C4-2B (cell line): ENCODE results near the gene SCAPER.

ENCODE experiments used
- H3K27ac ChIP-seq: fragments of 450-650 bp; 2 replicates; pipeline ENCODE4 v1.5.1; 2017
- ZFX ChIP-seq: fragments of 450-650 bp; IDR thresholded peaks from 2 replicates; pipeline ENCODE4 v1.6.1; 2017
- TF ChIP-seq, protein P1 (sequence below): fragments of 450-650 bp; conservative IDR thresholded peaks from 2 replicates; pipeline ENCODE4 v1.5.1; 2017; ENCODE audit warnings: mild to moderate bottlenecking

Gene SCAPER

DNA sequence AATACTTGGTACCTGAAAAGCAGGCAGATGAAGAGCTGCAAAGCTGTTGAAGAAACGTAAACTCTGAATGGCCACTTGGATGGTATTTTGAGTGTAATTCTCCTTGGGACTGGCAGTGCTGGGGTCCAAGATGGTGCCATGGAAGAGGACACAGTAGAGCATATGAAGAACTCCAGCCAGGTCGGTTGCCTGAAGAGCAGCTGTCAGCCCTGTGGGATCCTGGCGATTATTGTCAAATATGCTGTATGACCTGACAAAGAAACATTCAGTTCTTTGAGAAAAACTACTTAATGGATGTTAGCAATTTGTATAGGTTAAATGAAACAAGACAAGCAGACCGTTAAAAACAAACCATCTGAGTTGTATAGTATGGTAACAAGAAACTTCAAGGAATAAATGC lies 523.8 kb downstream of the SCAPER start:
- H3K27ac ChIP-seq: no peak overlapping the region
- TF ChIP-seq, protein P1, sequence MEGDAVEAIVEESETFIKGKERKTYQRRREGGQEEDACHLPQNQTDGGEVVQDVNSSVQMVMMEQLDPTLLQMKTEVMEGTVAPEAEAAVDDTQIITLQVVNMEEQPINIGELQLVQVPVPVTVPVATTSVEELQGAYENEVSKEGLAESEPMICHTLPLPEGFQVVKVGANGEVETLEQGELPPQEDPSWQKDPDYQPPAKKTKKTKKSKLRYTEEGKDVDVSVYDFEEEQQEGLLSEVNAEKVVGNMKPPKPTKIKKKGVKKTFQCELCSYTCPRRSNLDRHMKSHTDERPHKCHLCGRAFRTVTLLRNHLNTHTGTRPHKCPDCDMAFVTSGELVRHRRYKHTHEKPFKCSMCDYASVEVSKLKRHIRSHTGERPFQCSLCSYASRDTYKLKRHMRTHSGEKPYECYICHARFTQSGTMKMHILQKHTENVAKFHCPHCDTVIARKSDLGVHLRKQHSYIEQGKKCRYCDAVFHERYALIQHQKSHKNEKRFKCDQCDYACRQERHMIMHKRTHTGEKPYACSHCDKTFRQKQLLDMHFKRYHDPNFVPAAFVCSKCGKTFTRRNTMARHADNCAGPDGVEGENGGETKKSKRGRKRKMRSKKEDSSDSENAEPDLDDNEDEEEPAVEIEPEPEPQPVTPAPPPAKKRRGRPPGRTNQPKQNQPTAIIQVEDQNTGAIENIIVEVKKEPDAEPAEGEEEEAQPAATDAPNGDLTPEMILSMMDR: no peak
- no peak for TF ChIP-seq ZFX

DNA sequence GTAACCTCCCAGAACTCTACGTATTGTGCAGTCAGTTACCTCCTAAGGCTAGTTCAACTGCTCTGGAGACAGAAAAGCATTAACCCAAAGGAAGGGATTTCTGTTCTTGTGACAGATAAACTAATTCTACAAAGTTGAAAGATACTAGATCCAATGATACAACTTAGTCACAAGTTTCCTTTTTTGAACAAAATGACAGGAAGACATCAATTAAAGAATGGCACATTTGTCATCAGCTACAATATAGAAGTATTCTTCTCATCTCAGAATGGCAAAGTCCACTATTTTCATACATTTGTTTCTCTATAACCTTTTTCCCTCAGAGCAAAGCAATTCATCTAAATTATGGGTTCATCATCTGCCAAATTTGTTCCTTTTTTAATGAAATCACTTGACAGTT lies 524.9 kb downstream of the SCAPER start:
- no peak overlapping the region for H3K27ac ChIP-seq
- no peak for TF ChIP-seq ZFX
- TF ChIP-seq, protein P1: no peak

DNA sequence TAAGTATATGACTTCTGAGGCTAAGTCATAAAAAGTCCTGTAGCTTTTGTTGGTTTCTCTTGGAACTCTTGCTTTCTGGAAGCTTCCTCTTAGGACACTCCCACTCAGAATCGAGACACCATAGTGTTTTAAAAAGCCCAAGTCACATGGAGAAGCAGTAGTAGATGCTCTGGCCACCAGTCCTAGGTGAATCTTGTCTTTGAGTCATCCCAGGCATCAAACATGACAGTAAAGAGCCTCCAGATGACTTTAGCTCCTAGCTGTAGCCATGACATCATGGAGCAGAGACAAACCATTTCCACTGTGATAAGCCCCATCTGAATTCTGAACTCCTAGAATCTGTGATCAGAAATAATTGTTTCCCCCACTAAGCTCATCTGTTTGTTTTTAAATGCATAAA lies 526.4 kb downstream of the SCAPER start:
- no peak overlapping the region for H3K27ac ChIP-seq
- TF ChIP-seq, protein P1: no peak
- no peak for TF ChIP-seq ZFX

DNA sequence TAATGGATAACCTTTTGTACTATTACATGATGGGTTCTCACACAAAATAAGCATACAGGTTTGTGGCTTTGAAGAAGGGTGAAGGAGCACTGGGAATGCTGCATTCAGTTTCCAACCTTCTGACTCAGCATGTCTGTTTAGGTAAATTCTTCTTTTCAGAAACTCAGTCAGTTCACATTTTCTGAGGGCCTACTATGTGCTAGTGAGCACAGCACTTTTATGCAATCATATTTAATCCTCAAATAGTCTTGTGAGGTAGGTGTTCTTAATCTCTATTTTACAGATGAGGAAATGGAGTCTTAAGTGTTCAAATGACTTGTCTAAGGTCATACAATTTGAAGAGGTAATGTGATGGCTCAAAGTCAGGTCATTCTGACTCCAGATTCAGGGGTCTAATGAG lies 527.4 kb downstream of the SCAPER start:
- TF ChIP-seq, protein P1: no peak
- no peak for TF ChIP-seq ZFX
- H3K27ac ChIP-seq: no peak overlapping the region

DNA sequence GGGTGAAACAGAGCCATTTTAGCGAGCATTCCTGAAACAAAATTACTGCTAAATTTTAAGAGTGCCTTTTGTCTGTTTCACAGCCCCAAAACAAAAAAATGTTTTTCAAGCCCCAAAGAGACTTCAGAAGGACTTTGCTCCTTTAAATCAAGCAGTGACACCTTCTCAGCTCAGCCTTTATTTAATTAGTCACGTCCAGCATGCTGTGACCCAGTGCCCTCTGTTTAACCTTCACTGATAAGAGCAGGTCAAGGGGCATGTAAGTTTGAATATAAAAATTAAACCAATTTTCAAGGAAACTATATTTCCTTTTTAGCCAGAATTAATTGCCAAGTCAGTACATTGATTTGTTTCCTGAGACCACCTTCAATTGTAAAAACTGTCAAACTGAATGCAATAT lies 527.9 kb downstream of the SCAPER start:
- no peak overlapping the region for H3K27ac ChIP-seq
- no peak for TF ChIP-seq ZFX
- TF ChIP-seq, protein P1: no peak

DNA sequence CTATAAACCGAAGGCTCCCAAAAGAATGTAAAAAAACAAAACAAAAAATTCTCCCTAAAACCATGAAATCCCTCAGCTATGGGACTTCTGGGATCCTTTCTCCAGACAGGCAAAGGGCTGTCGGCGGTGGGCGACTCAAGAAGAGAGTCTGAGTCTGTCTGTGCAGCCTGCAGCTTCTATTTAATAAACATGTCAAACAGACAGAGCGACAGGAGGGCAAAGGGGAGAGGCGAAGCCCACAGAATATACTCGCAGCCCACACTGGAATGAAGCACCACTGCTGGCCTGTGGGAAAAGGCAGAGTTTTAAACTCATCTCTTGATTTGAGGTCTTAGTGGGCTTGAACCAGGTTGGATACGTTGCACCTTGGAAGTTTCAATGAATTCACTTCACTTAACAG lies 528.3 kb downstream of the SCAPER start:
- TF ChIP-seq, protein P1: no peak
- no peak for TF ChIP-seq ZFX
- no peak overlapping the region for H3K27ac ChIP-seq

DNA sequence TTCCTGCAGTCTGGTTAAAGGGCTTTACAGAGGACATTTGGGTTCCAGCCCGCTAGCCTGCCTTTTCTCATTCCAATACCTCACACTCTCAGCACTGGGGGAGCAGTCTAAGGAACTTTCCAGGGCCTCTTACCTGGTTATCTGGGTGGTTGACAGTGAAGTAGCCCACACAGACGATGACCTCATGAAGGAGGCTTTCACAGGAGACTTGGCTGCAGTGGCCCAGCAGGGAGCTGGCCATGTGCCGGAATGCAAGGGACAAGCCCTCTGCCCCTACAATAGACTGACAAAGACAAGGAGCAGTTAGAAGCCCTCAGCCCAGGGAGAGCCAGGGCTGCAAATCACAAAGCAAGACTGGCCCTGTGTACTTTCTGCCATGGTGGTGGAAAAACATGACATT lies 529.1 kb downstream of the SCAPER start:
- TF ChIP-seq, protein P1: no peak
- TF ChIP-seq ZFX: no peak
- no peak overlapping the region for H3K27ac ChIP-seq
